Large intestine (tissue), 3 donors: ENCODE measurements around the gene CREM. TPM values are rescaled to one million over a fixed set of nuclear protein-coding genes. Genes with fewer than 3 reads are reported as not detected.

Experiments used
- DNase-seq, 2 donors: peaks; one replicate each; pipeline versions ENCODE4 v3.0.0 to v3.0.0-alpha.2; 2013
- H3K27ac ChIP-seq: one replicate; pipeline ENCODE4 v1.5.1; 2013; ENCODE audit warnings: low read length
- H3K27me3 ChIP-seq: 2 replicates; pipeline ENCODE4 v1.6.1; 2013; ENCODE audit warnings: low read length; ENCODE audit not compliant: control insufficient read depth, insufficient read depth
- H3K36me3 ChIP-seq: 2 replicates; pipeline ENCODE4 v1.6.1; 2013; ENCODE audit warnings: low read length; ENCODE audit not compliant: control insufficient read depth, insufficient read depth
- H3K4me1 ChIP-seq: one replicate; pipeline ENCODE4 v1.6.1; 2013; ENCODE audit warnings: low read length; ENCODE audit not compliant: control insufficient read depth, insufficient read depth
- H3K4me3 ChIP-seq: one replicate; pipeline ENCODE4 v1.5.1; 2013; ENCODE audit warnings: low read length
- H3K9me3 ChIP-seq: one replicate; pipeline ENCODE4 v1.6.1; 2013; ENCODE audit warnings: mild to moderate bottlenecking, low read depth, low read length, moderate library complexity; ENCODE audit not compliant: control insufficient read depth
- WGBS: methylation state at CpG from one replicate; pipeline ENCODE4 v1.1.5; 2013; ENCODE audit warnings: low lambda C conversion rate; ENCODE audit not compliant: insufficient coverage; 5-methylcytosine and 5-hydroxymethylcytosine counted together
- polyA plus RNA-seq: library from polyadenylated mRNA; unstranded; fragments of 120-200 nt; gene quantifications from one replicate; pipeline ENCODE4 v1.2.1, GENCODE V29; 2013

The CREM gene
- polyA plus RNA-seq, 1 donor: 24.2 TPM

DNA sequence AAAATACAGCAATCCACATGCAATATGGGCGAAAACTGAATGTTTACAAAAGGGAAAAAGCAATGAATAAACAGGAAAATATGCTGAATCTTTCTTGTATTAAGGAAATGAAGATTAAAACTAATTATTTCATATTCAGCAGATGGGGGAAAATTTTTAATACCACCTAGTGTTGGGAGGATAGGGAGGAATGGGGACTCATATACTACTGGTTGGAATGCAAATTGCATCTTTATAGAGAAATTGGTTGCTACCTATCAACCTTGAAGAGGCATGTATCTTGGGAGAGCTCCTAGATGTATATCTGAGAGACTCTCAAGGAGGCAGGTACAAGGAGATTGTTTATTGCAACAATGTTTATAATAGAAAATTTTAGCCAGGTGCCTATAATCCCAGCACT lies 101.4 kb downstream of the CREM start:
- Histone ChIP-seq H3K36me3 (no peaks in the 10 kb centered on the region), H3K27ac (no peak overlapping the region), H3K4me3 (no peak overlapping the region), H3K9me3 (no peaks in the 10 kb centered on the region), H3K27me3 (no peaks in the 10 kb centered on the region), H3K4me1 (no peaks in the 10 kb centered on the region)
- 100% methylated on average over 1 of the region's 1 CpG for WGBS
- DNase-seq: no peak

DNA sequence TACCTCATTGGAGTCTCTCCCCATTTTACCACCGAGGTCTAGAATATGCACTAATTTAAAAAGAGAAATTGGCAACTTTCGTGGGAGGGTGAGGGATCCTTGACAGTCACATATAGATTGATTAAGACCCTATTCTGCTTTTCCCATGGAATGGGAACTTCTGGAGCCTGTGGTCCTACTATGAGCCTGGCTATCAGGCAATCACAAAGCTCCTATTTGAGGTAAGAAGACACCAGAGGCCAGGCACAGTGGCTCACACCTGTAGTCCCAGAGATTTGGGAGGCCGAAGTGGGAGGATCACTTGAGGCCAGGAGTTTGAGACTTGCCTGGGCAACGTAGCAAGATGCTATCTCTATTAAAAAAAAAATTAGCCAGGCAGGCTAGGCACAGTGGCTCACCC lies 105.0 kb downstream of the CREM start:
- H3K9me3 ChIP-seq: no peaks in the 10 kb centered on the region

DNA sequence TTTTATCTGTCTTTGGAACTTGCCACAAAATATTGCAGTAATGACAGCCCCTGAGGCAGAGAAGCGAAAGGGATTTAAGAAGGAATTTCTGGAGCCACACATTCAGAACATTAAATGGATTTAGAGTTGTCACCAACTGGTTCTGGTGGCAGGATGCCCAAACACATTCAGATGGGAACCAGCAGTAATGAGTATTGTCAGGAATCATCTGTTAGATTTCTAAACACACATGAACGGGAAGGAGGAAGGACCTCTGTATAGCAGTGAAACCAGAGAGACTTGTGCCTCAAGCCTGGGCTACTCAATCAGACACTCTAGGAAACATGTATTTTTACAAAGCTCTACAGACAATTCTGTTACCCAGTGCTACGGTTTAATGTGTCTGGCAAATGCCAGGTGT lies 105.9 kb downstream of the CREM start:
- no peaks in the 10 kb centered on the region for H3K4me1 ChIP-seq
- WGBS: no CpG with 5 or more reads among the region's 3 CpGs

More for the DNA sequence above, 105.0 kb downstream of the CREM start:
- DNase-seq: no peak
- H3K4me1 ChIP-seq: no peaks in the 10 kb centered on the region
- no peaks in the 10 kb centered on the region for H3K36me3 ChIP-seq
- no peak overlapping the region for H3K4me3 ChIP-seq
- no peaks in the 10 kb centered on the region for H3K27me3 ChIP-seq
- no peak overlapping the region for H3K27ac ChIP-seq
- WGBS: no CpG with 5 or more reads among the region's 4 CpGs

DNA sequence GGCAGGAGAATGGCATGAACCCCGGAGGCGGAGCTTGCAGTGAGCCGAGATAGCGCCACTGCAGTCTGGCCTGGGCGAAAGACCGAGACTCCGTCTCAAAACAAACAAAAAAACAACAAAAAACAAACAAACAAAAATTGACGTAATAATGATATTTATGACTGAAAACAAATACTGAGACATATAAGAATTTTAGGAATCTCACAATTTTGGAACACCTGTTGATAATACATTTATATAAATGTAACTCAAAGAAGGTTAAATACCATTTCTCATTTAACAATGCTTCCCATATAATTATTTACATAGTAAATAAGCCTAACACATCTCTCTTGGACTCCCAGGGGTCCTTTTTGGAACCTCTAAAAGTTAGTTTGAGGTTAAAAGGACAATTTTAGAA lies 107.4 kb downstream of the CREM start:
- no peaks in the 10 kb centered on the region for H3K4me1 ChIP-seq
- WGBS: 100% methylated on average over 1 of the region's 8 CpGs
- H3K27me3 ChIP-seq: no peaks in the 10 kb centered on the region
- no peaks in the 10 kb centered on the region for H3K36me3 ChIP-seq
- no peak overlapping the region for H3K4me3 ChIP-seq
- no peak overlapping the region for H3K27ac ChIP-seq
- H3K9me3 ChIP-seq: no peaks in the 10 kb centered on the region
- DNase-seq: no peak

More for the DNA sequence above, 105.9 kb downstream of the CREM start:
- no peak overlapping the region for H3K27ac ChIP-seq
- H3K9me3 ChIP-seq: no peaks in the 10 kb centered on the region
- no peaks in the 10 kb centered on the region for H3K27me3 ChIP-seq
- no peak for DNase-seq
- no peaks in the 10 kb centered on the region for H3K36me3 ChIP-seq
- H3K4me3 ChIP-seq: no peak overlapping the region

DNA sequence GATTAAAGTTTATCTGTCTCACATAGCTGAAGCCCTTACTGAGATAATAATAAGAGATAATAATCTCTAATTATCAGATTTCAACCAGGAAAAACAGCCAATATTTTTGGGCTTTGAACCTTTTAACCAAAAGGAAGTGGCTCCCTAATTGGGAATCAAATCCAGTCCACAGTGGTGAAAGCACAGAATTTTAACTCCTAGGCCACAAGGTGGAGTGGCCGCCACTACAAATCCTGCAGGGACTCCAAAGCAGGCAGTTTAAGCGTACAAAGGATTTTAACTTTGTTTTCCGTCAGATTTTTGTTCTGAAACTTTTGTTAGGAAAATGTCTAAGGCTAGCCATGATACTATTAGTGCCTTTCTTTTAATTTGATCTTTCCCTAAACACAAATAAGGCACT lies 110.1 kb downstream of the CREM start:
- no peaks in the 10 kb centered on the region for H3K4me1 ChIP-seq
- 67% methylated on average over 1 of the region's 3 CpGs for WGBS
- no peak overlapping the region for H3K27ac ChIP-seq
- no peaks in the 10 kb centered on the region for H3K36me3 ChIP-seq
- no peak for DNase-seq
- no peak overlapping the region for H3K4me3 ChIP-seq
- H3K9me3 ChIP-seq: no peaks in the 10 kb centered on the region
- no peaks in the 10 kb centered on the region for H3K27me3 ChIP-seq

DNA sequence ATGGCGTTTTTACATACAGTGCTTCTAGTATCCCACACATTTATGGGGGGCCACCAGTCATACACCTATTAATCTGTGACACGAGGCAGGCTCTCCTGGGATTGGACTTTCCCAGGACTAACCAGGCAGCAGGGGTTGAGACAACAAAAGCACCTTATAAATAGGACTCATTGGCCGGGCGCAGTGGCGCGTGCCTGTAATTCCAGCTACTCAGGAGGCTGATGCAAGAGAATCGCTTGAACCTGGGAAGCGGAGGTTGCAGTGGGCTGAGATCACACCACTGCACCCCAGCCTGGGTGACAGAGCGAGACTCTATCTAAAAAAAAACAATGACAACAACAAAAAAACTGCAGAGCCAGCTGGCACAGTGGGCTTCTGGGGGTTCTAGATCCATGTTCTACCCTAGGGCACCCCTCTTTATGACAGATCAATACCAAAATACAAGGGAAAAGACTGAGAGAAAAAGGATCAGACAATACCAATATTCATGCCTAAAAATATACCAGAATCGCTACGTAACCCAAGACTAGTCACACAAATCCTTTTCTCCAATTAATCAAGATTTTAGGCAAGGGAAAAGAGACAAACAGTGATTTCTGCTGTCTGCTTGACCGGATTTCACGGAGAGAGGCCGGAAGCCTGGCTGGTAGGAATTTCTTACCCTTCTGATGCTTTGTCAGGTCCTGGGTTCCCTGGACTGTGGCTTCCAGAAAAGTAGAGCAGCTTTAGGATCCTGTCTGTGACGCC lies 111.3 kb downstream of the CREM start:
- Histone ChIP-seq H3K4me3 (no peak overlapping the region), H3K36me3 (no peaks in the 10 kb centered on the region), H3K27ac (no peak overlapping the region), H3K4me1 (no peaks in the 10 kb centered on the region), H3K9me3 (no peaks in the 10 kb centered on the region), H3K27me3 (no peaks in the 10 kb centered on the region)
- no peak for DNase-seq
- WGBS: 80% methylated on average over 1 of the region's 15 CpGs

DNA sequence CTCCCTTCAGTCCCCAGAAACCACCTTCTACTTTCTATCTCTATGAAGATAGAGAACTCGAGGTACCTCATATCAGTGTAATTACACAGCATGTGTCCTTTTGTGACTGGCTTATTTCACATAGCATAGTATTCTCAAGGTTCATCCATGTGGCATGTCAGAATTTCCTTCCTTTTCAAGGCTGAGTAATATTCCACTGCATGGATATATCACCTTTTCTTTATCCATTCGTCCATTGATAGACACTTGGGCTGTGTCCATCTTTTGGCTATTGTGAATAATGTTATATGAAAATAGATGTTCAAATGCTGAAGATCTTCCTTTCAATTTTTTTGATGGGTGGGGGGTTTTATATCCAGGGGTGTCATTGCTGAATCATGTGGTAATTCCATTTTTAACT lies 117.9 kb downstream of the CREM start:
- Histone ChIP-seq H3K4me1 (no peaks in the 10 kb centered on the region), H3K27ac (no peak overlapping the region), H3K27me3 (no peaks in the 10 kb centered on the region), H3K36me3 (no peaks in the 10 kb centered on the region), H3K4me3 (no peak overlapping the region), H3K9me3 (no peaks in the 10 kb centered on the region)
- no peak for DNase-seq
- 67% methylated on average over 1 of the region's 2 CpGs for WGBS

DNA sequence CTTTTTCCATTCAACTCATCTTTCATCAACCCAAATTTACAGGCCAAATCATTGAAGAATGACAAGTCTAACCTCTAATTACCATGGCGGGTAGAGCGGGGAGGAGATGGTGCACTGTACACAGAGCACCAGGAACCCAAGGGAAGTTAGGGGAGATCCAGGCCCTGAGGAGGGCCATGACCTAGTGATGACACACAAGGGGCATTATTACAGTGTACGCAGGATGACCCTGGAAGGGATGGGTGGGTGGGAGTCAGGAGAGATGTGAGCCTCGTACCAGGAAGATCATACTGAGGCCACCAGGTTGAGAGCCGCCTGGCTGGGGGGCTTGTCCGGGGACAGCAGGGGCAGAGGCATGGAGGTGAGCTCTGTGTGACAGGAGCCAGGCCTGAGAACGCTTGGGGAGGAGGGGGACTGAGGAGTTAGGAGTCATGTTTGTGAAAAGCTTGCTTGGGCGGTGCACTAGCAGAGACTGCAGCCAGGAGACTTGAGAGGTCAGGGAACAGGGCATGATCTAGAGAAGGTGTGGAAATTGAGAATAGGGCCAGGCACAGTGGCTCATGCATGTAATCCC lies 120.2 kb downstream of the CREM start:
- no peaks in the 10 kb centered on the region for H3K36me3 ChIP-seq
- no CpG with 5 or more reads among the region's 8 CpGs for WGBS
- no peaks in the 10 kb centered on the region for H3K27me3 ChIP-seq
- H3K9me3 ChIP-seq: no peaks in the 10 kb centered on the region
- no peak overlapping the region for H3K27ac ChIP-seq
- DNase-seq: no peak
- H3K4me3 ChIP-seq: no peak overlapping the region
- H3K4me1 ChIP-seq: no peaks in the 10 kb centered on the region

DNA sequence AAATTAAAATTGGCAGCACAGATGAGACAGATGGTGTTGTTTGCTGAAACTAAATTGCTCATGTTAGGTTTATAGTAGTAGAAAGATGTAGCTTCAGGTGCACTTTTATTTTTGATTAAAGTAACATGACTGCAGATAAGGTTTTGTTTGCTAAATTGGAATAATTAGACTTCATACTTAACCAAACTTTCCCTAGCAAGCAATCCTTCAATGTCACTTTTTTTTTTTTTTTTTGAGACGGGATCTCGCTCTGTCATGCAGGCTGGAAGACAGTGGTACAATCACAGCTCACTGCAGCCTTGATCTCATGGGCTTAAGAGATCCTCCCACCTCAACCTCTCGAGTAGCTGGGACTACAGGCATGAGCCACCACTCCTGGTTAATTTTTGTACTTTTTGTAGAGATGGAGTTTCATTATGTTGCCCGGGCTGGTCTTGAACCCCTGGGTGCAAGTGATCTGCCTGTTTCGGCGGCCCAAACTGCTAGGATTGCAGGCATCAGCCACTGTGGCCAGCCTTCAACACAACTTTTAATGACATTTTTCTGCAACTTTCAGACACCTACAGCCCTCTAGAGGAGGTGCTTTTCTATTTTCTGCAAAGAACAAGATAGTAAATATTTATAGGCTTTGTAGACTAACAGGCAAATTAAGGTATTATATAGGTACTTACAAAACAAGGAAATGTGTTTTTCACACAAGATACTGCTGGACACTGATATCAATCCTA lies 124.9 kb downstream of the CREM start:
- no CpG with 5 or more reads among the region's 6 CpGs for WGBS
- Histone ChIP-seq H3K4me3 (no peak overlapping the region), H3K4me1 (no peaks in the 10 kb centered on the region), H3K27ac (no peak overlapping the region), H3K36me3 (no peaks in the 10 kb centered on the region), H3K9me3 (no peaks in the 10 kb centered on the region), H3K27me3 (no peaks in the 10 kb centered on the region)
- no peak for DNase-seq

DNA sequence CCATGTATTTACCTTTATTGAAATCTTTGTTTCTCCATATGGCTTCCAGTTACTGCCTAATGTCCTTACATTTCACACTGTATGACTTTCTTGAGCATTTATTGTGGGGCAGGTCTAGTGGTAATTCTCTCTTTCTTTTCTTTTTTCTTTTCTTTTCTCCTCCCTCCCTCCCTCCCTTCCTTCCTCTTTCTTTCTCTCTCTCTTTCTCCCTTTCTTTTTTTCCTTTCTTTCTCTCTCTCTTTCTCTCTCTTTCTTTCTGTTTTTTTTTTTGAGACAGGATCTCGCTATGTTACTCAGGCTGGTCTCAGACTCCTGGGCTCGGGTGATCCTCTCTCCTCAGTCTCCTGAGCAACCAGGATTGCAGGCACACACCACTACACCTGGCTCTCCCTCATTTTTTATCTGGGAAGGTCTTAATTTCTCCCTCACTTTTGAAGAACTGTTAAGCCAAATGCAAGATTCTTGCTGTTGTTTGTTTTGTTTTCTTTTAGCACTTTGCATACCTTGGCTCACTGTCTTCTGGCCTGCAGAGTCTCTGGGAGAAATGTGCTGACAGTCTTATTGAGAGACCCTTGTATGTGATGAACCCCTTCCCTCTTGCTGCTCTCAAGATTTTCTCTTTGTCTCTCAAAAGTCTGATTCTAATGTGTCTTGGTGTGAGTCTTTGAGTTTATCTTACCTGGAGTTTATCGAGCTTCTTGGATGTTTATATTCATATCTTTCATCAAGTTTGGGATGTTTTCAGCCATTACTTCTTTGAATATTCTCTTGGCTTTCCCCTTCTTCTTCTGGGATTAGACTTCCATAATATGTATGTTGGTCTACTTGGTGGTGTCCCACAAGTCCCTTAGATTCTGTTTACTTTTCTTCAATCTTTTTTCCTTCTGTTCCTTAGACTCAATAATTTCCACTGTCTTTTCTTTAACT lies 130.7 kb downstream of the CREM start:
- no peak for DNase-seq
- WGBS: 83% methylated on average over 2 of the region's 3 CpGs
- no peak overlapping the region for H3K4me3 ChIP-seq
- no peaks in the 10 kb centered on the region for H3K27me3 ChIP-seq
- H3K27ac ChIP-seq: no peak overlapping the region
- no peaks in the 10 kb centered on the region for H3K4me1 ChIP-seq
- no peaks in the 10 kb centered on the region for H3K36me3 ChIP-seq
- peaks cover 5% of the 10 kb centered on the region for H3K9me3 ChIP-seq
